AG04450 (cell line): Measurements from ENCODE around the gene RHBDF1. TPM values are rescaled to one million over a fixed set of nuclear protein-coding genes. Genes with fewer than 3 reads are reported as not detected.

Experiments
- CTCF ChIA-PET: fragments of 300-600, 350-600 bp; formaldehyde crosslinking; extraction: SDS; loops from one replicate; lab custom pipeline; 2022; ENCODE audit warnings: antibody characterized with exemption, inconsistent platforms; lab: Charles Lee
- POLR2A ChIA-PET: fragments of 350-600 bp; formaldehyde crosslinking; extraction: SDS; loops from one replicate; lab custom pipeline; 2021; ENCODE audit warnings: antibody characterized with exemption, inconsistent platforms; lab: Yijun Ruan, JAX
- DNase-seq: peaks from one replicate; pipeline ENCODE4 v3.0.0-alpha.2; 2011; ENCODE audit warnings: low read depth, low spot score
- H3K27ac ChIP-seq: one replicate; pipeline ENCODE4 v1.5.1; 2012; ENCODE audit warnings: low read depth, low read length, control low read depth
- H3K27me3 ChIP-seq: one replicate; pipeline ENCODE4 v1.6.0; 2012; ENCODE audit warnings: low read length; ENCODE audit not compliant: control insufficient read depth, insufficient read depth
- H3K4me3 ChIP-seq: 2 replicates; pipeline ENCODE4 v1.5.1; 2011; ENCODE audit warnings: mild to moderate bottlenecking, low read depth, low read length, control low read depth
- H3K9me3 ChIP-seq: 2 replicates; pipeline ENCODE4 v1.5.1; 2012; ENCODE audit warnings: low read length; ENCODE audit not compliant: control insufficient read depth, insufficient read depth
- CTCF ChIP-seq: IDR thresholded peaks from 2 replicates; pipeline ENCODE4 v1.5.1; 2011; ENCODE audit warnings: low read depth, low read length, control low read depth, inconsistent platforms
- polyA plus RNA-seq: library from polyadenylated mRNA; depleted of rRNA; stranded (reverse); fragments of >200 nt; gene quantifications from 2 replicates; pipeline ENCODE4 v1.2.3, GENCODE V29; 2011

RHBDF1 gene
- polyA plus RNA-seq, 1 experiment, result 50.2 TPM

DNA sequence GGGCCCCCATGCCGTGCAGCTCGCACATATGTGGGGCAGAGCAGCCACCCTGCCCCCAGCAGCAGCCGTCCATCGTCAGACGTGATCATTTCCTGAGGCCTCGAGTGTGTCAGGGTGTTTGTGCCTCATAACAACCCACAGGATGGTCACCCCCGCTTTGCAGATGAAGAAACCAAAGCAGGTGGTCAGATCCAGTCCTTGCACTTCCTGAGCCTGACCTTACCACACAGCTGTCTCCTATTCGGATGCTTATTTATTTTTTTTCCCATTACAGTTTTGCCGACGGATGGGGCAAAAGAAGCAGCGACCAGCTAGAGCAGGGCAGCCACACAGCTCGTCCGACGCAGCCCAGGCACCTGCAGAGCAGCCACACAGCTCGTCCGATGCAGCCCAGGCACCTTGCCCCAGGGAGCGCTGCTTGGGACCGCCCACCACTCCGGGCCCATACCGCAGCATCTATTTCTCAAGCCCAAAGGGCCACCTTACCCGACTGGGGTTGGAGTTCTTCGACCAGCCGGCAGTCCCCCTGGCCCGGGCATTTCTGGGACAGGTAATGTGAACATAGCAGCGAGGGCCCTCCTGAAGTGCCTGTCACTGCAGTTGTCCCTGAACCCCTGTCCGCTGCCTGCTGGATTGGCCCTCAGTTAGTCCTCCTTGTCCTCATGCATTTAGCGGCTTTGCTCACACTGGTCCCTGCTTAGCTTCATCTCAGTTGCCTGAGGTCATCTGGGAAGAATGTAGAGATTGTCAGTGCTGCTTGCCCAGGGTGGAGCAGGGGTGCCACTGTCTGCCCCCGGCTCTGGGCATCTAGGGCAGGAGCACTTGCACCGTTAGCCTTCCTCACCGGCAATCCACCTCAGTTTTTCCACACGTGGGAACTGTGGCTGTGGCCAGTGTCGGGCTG lies 7.0 kb upstream of the RHBDF1 start:
- Histone ChIP-seq H3K27me3 (no peaks in the 10 kb centered on the region), H3K4me3 (peak overlapping the region; percentile 76), H3K27ac (peak overlapping the region; percentile 68), H3K9me3 (no peaks in the 10 kb centered on the region; the same call in 1 of the 2 replicates)
- CTCF ChIA-PET, result interaction anchor here (0.6 to 2.9 kb wide), 4 partner anchors 14 to 274 kb away, joined by 3 to 11 read pairs (median 6); no protein-coding TSS in a partner anchor
- TF ChIP-seq CTCF, result no peak
- DNase-seq, result no peak
- POLR2A ChIA-PET, result no interaction called here

- POLR2A ChIA-PET, result interaction anchor here (0.6 kb wide), 1 partner anchor 323 kb away, joined by 3 read pairs; the partner anchor contains the start of gene DECR2
Observed at GRCh38 chr16:78444-79150, 6.2 kb upstream of the RHBDF1 start.

DNA sequence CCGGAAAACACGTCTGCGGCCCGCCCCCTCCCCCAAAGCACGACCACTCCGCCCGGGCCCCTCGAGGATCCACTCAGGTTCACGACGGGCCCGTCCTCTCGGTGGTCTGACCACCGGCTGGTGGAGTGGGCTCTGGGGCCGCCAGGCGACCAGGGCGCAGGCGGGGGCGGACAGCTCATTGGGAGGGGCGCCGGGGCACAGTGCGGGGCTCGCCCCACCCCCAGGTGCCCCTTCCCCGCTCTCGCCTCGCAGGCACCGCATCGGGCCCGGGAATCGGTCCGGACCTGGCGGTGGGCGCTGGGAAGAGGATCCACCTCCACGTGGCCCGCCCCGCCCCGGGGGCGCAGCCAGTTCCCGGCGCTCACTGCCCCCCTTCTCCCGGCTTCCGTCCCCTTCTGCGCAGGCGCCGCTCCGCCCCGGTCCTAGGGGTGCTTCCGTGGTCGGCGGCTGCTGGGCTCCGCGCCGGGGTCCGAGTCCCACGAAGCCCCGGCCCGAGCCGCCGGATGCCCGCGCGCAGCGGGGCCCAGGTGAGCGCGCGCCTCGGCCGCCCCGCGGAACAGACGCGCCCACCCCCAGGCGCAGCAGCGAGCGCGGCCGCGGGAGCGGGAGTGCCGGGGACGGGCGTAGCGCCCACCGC lies 5.5 kb upstream of the RHBDF1 start, which contains the start of gene MPG:
Gene MPG, plus strand, starts transcription at position 419 of the 637 bp plus-strand sequence. Its CDS starts 85 bp downstream, at position 504.
- CTCF ChIA-PET, result interaction anchor here (1.2 to 2.9 kb wide), 2 partner anchors 12 to 19 kb away, joined by 9 to 11 read pairs; no protein-coding TSS in a partner anchor
- no peaks in the 10 kb centered on the region for H3K27me3 ChIP-seq
- peak within 1 kb of the TSS; percentile 98 for H3K27ac ChIP-seq
- POLR2A ChIA-PET, result no interaction called here
- H3K4me3 ChIP-seq, result peak within 1 kb of the TSS; percentile 76
- no peak for TF ChIP-seq CTCF
- no peak for DNase-seq
- H3K9me3 ChIP-seq, result no peaks in the 10 kb centered on the region; the same call in 1 of the 2 replicates

More at GRCh38 chr16:78444-79150, 6.2 kb upstream of the RHBDF1 start:
- DNase-seq, result no peak
- Histone ChIP-seq H3K27me3 (no peaks in the 10 kb centered on the region), H3K27ac (peak overlapping the region; percentile 68), H3K4me3 (peak overlapping the region; percentile 76), H3K9me3 (no peaks in the 10 kb centered on the region; the same call in 1 of the 2 replicates)
- CTCF ChIA-PET, result interaction anchor here (0.6 to 2.9 kb wide), 4 partner anchors 13 to 274 kb away, joined by 3 to 11 read pairs (median 6); no protein-coding TSS in a partner anchor
- no peak for TF ChIP-seq CTCF

- no peak for TF ChIP-seq CTCF
- Histone ChIP-seq H3K27ac (peak overlapping the region; percentile 98), H3K9me3 (no peaks in the 10 kb centered on the region; the same call in 1 of the 2 replicates), H3K27me3 (no peaks in the 10 kb centered on the region), H3K4me3 (peak overlapping the region; percentile 76)
- ChIA-PET POLR2A (interaction anchor here (1.0 kb wide), 1 partner anchor 12 kb away, joined by 3 read pairs; no protein-coding TSS in a partner anchor), CTCF (interaction anchor here (1.2 to 2.9 kb wide), 2 partner anchors 12 to 19 kb away, joined by 9 to 11 read pairs; no protein-coding TSS in a partner anchor)
- no peak for DNase-seq
Observed at GRCh38 chr16:77273-77806, 4.9 kb upstream of the RHBDF1 start.
